ENCODE data around the gene ASIC2.

- TF ChIP-seq SP1 (IDR thresholded peaks at IDR 0.05) (no peak), FOXK2 (IDR thresholded peaks at IDR 0.05) (no peak), FOXA1 (IDR thresholded peaks at IDR 0.05) (no peak), HDGF (IDR thresholded peaks at IDR 0.05; ENCODE audit: borderline replicate concordance) (no peak), SUZ12 (IDR thresholded peaks at IDR 0.05) (no peak), ARNT (IDR thresholded peaks at IDR 0.05) (no peak), ELF4 (IDR thresholded peaks at IDR 0.05) (no peak), TARDBP (IDR thresholded peaks at IDR 0.05) (no peak), FOXM1 (IDR thresholded peaks at IDR 0.05; ENCODE audit: borderline replicate concordance) (no peak), ZNF384 (IDR thresholded peaks at IDR 0.05) (no peak), NFRKB (IDR thresholded peaks at IDR 0.05) (no peak), BHLHE40 (IDR thresholded peaks at IDR 0.05; ENCODE audit: borderline replicate concordance) (no peak), PKNOX1 (IDR thresholded peaks at IDR 0.05) (no peak), CTBP1 (IDR thresholded peaks at IDR 0.05; ENCODE audit: borderline replicate concordance) (no peak)
Observed at GRCh38 chr17:33015716-33016346, 277.3 kb downstream of the ASIC2 start.

Measured in HEK293T (cell line).